Astrocyte (in vitro differentiated cells and primary cell): ENCODE results near the gene DLD. TPM values are rescaled to one million over a fixed set of nuclear protein-coding genes. Genes with fewer than 3 reads are reported as not detected.

ENCODE experiments used
- DNase-seq: peaks from one replicate; pipeline ENCODE4 v3.0.0-alpha.2; 2010; ENCODE audit warnings: low read depth
- FAIRE-seq: peaks from 2 replicates; lab custom pipeline; 2011; peaks lifted over from hg19 to GRCh38; lab: Jason Lieb, UNC
- H2AFZ ChIP-seq: 2 replicates; pipeline ENCODE4 v1.6.0; 2012; ENCODE audit warnings: low read depth, low read length, inconsistent platforms
- H3K27ac ChIP-seq: 2 replicates; pipeline ENCODE4 v1.5.1; 2011; ENCODE audit warnings: low read depth, low read length, inconsistent platforms
- H3K27me3 ChIP-seq: 2 replicates; pipeline ENCODE4 v1.6.0; 2011; ENCODE audit warnings: low read length, inconsistent platforms; ENCODE audit not compliant: insufficient read depth
- H3K36me3 ChIP-seq: 2 replicates; pipeline ENCODE4 v1.5.1; 2011; ENCODE audit warnings: low read length, inconsistent platforms; ENCODE audit not compliant: insufficient read depth
- H3K4me1 ChIP-seq: 2 replicates; pipeline ENCODE4 v1.5.1; 2011; ENCODE audit warnings: low read length, inconsistent platforms; ENCODE audit not compliant: insufficient read depth
- H3K4me2 ChIP-seq: 2 replicates; pipeline ENCODE4 v1.6.0; 2012; ENCODE audit warnings: low read length, inconsistent platforms
- H3K4me3 ChIP-seq: 2 replicates; pipeline ENCODE4 v1.5.1; 2011; ENCODE audit warnings: low read depth, mild to moderate bottlenecking, low read length, inconsistent platforms; ENCODE audit not compliant: insufficient read depth
- H3K79me2 ChIP-seq: 2 replicates; pipeline ENCODE4 v1.6.0; 2012; ENCODE audit warnings: mild to moderate bottlenecking, low read length, inconsistent platforms; ENCODE audit not compliant: insufficient read depth
- H3K9ac ChIP-seq: 2 replicates; pipeline ENCODE4 v1.6.0; 2012; ENCODE audit warnings: mild to moderate bottlenecking, low read length, inconsistent platforms
- H3K9me3 ChIP-seq: 2 replicates; pipeline ENCODE4 v1.5.1; 2012; ENCODE audit warnings: low read depth, mild to moderate bottlenecking, low read length, inconsistent platforms; ENCODE audit not compliant: insufficient read depth
- H4K20me1 ChIP-seq: 2 replicates; pipeline ENCODE4 v1.6.0; 2012; ENCODE audit warnings: low read length, inconsistent platforms; ENCODE audit not compliant: insufficient read depth
- H3K27ac Mint-ChIP-seq: one replicate; pipeline ENCODE4 v1.8.0; 2021; ENCODE audit warnings: mild to moderate bottlenecking, mixed read lengths; ENCODE audit not compliant: unreplicated experiment
- H3K27me3 Mint-ChIP-seq: one replicate; pipeline ENCODE4 v1.8.0; 2021; ENCODE audit warnings: low read depth, mixed read lengths; ENCODE audit not compliant: unreplicated experiment
- H3K36me3 Mint-ChIP-seq: one replicate; pipeline ENCODE4 v1.8.0; 2021; ENCODE audit warnings: low read depth, mixed read lengths; ENCODE audit not compliant: unreplicated experiment
- H3K4me1 Mint-ChIP-seq: one replicate; pipeline ENCODE4 v1.8.0; 2021; ENCODE audit warnings: low read depth, mixed read lengths; ENCODE audit not compliant: unreplicated experiment
- H3K4me3 Mint-ChIP-seq: one replicate; pipeline ENCODE4 v1.8.0; 2021; ENCODE audit warnings: mild to moderate bottlenecking, moderate library complexity, mixed read lengths; ENCODE audit not compliant: unreplicated experiment
- H3K9me3 Mint-ChIP-seq: one replicate; pipeline ENCODE4 v1.8.0; 2021; ENCODE audit warnings: mild to moderate bottlenecking, mixed read lengths; ENCODE audit not compliant: unreplicated experiment
- EZH2 ChIP-seq: IDR thresholded peaks from 2 replicates; pipeline ENCODE4 v1.6.1; 2012; ENCODE audit warnings: mild to moderate bottlenecking, low read length, inconsistent platforms; ENCODE audit not compliant: insufficient read depth
- total RNA-seq: library from RNA; stranded (reverse); gene quantifications from 2 replicates; pipeline ENCODE4 v1.2.1, GENCODE V29; 2021
- TF ChIP-seq, protein P1 (sequence below): IDR thresholded peaks from 2 replicates; pipeline ENCODE4 v1.5.1; 2011; ENCODE audit warnings: low read depth, mild to moderate bottlenecking, inconsistent platforms, low read length, moderate library complexity; ENCODE audit not compliant: insufficient read depth

The DLD gene
- total RNA-seq, 1 donor from 2014 or later, result 73.1 TPM

DNA sequence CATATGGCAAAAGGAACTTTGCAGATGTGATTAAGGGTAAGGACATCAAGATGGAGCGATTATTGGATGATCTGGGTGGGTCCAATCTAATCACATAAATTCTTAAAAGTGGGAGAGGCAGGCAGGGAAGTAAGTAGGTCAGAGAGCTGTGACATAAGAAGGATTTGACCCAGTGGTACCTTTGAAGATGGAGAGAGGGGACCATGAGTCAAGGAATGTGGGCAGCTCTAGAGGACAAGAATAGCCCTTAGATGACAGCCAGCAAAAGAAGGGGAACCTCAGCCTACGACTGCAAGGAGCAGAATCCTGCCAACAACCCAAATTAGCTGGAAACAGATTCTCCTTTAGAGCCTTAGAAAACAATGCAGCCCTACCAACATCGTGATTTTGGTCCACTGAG lies 77.5 kb downstream of the DLD start:
- FAIRE-seq (no peak), DNase-seq (no peak)
- H3K4me1 Mint-ChIP-seq, result peaks cover 25% of the 10 kb centered on the region
- no peak for TF ChIP-seq EZH2
- TF ChIP-seq, protein P1, sequence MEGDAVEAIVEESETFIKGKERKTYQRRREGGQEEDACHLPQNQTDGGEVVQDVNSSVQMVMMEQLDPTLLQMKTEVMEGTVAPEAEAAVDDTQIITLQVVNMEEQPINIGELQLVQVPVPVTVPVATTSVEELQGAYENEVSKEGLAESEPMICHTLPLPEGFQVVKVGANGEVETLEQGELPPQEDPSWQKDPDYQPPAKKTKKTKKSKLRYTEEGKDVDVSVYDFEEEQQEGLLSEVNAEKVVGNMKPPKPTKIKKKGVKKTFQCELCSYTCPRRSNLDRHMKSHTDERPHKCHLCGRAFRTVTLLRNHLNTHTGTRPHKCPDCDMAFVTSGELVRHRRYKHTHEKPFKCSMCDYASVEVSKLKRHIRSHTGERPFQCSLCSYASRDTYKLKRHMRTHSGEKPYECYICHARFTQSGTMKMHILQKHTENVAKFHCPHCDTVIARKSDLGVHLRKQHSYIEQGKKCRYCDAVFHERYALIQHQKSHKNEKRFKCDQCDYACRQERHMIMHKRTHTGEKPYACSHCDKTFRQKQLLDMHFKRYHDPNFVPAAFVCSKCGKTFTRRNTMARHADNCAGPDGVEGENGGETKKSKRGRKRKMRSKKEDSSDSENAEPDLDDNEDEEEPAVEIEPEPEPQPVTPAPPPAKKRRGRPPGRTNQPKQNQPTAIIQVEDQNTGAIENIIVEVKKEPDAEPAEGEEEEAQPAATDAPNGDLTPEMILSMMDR, result no peak
- Histone ChIP-seq H2AFZ (no peak overlapping the region), H3K27ac (no peak overlapping the region), H3K4me2 (no peak overlapping the region), H4K20me1 (peaks cover 71% of the 10 kb centered on the region), H3K4me1 (peaks cover 33% of the 10 kb centered on the region), H3K9ac (no peak overlapping the region), H3K27me3 (no peaks in the 10 kb centered on the region), H3K4me3 (no peak overlapping the region), H3K9me3 (no peaks in the 10 kb centered on the region), H3K79me2 (peaks cover 64% of the 10 kb centered on the region), H3K36me3 (peaks cover 72% of the 10 kb centered on the region)
- H3K36me3 Mint-ChIP-seq, result peaks cover 26% of the 10 kb centered on the region
- no peak overlapping the region for H3K27ac Mint-ChIP-seq
- no peaks in the 10 kb centered on the region for H3K9me3 Mint-ChIP-seq
- no peak overlapping the region for H3K4me3 Mint-ChIP-seq
- no peaks in the 10 kb centered on the region for H3K27me3 Mint-ChIP-seq

DNA sequence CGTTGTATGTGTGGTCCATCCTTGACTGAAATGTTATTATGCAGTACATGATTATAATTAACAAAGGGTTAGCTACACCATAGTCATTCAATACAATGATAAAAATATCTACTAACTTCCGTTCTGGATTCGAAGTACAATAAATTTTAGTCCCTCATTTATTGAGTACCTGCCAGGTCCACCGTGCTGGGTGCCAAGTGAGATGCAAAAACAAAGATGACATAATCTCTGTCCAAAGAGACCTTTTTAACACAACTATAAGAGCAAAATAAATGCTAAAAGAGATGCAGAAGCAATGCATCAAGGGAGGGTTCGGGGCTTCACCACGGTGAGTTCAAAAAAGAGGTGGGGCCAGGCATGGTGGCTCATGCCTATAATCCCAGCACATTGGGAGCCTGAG lies 78.9 kb downstream of the DLD start:
- Histone ChIP-seq H3K36me3 (peaks cover 72% of the 10 kb centered on the region), H3K79me2 (peaks cover 59% of the 10 kb centered on the region), H3K9me3 (no peaks in the 10 kb centered on the region), H3K4me2 (no peak overlapping the region), H3K27ac (no peak overlapping the region), H4K20me1 (peaks cover 63% of the 10 kb centered on the region), H3K27me3 (no peaks in the 10 kb centered on the region), H3K9ac (no peak overlapping the region), H2AFZ (no peak overlapping the region), H3K4me1 (peaks cover 33% of the 10 kb centered on the region), H3K4me3 (no peak overlapping the region)
- TF ChIP-seq, protein P1, result no peak
- no peak for TF ChIP-seq EZH2
- DNase-seq (no peak), FAIRE-seq (no peak)
- no peaks in the 10 kb centered on the region for H3K9me3 Mint-ChIP-seq
- H3K4me3 Mint-ChIP-seq, result no peak overlapping the region
- peaks cover 27% of the 10 kb centered on the region for H3K36me3 Mint-ChIP-seq
- H3K4me1 Mint-ChIP-seq, result peaks cover 23% of the 10 kb centered on the region
- no peaks in the 10 kb centered on the region for H3K27me3 Mint-ChIP-seq
- H3K27ac Mint-ChIP-seq, result peak overlapping the region; percentile 27

Other genes starting within 250 kb of the DLD start
- 0.57 and 0.91 TPM in 2 replicates for gene SLC26A4, start 230.4 kb upstream of the DLD start, total RNA-seq
- gene CBLL1, start 147.0 kb upstream of the DLD start, total RNA-seq, result 27.3 and 28.3 TPM in 2 replicates
- not detected in 2 replicates for gene SLC26A3, start 88.0 kb upstream of the DLD start, total RNA-seq
- gene LAMB1, start 112.0 kb downstream of the DLD start, total RNA-seq, result 403 and 411 TPM in 2 replicates
- gene LAMB4, start 239.2 kb downstream of the DLD start, total RNA-seq, result 0.16 and 0.41 TPM in 2 replicates